ENCODE measurements around the gene OR52E1.

- TF ChIP-seq CTCF (IDR thresholded peaks at IDR 0.05) (no peak), POLR2A (IDR thresholded peaks at IDR 0.05) (no peak)
These were observed 4.3 kb upstream of the OR52E1 start for GRCh38 chr11:5065027-5065426.
